IMR-90 (cell line): Measurements from ENCODE around the gene MMUT. TPM values are rescaled to one million over a fixed set of nuclear protein-coding genes. Genes with fewer than 3 reads are reported as not detected.
"Not testable (repeated sequence)": the region's sequence is repeated elsewhere in the genome, so short reads cannot be mapped to it uniquely, and the experiment has no call there.

Experiments
- ATAC-seq: fragments of 200-7000 bp; cut with Tn5 transposase; 2 replicates; pipeline ENCODE4 v1.9.1; 2020; ENCODE audit warnings: low read depth, mild to moderate bottlenecking, moderate library complexity
- BruUV-seq: library from RNA; stranded (reverse); fragments of 400-500 nt; replicated peaks from 2 replicates; lab custom pipeline; 2021; lab: Mats Ljungman, UMichigan
- CTCF ChIA-PET: fragments of 300-600 bp; formaldehyde crosslinking; extraction: SDS; loops from one replicate; lab custom pipeline; 2021; ENCODE audit warnings: antibody characterized with exemption; lab: Yijun Ruan, JAX
- POLR2A ChIA-PET: fragments of 300-600 bp; sonication (Branson Sonifier 250); formaldehyde crosslinking; loops from one replicate; lab custom pipeline; 2022; ENCODE audit warnings: antibody characterized with exemption; ENCODE audit not compliant: unreplicated experiment; lab: Charles Lee
- DNase-seq: peaks from one replicate; pipeline ENCODE4 v3.0.0; 2013
- H2AFZ ChIP-seq: replicated peaks from 2 replicates; pipeline ENCODE3; 2013; ENCODE audit warnings: low read length, mild to moderate bottlenecking; ENCODE audit not compliant: poor library complexity
- H2AK5ac ChIP-seq: 2 replicates; pipeline ENCODE4 v1.6.1; 2013; ENCODE audit warnings: low read depth, low read length, inconsistent platforms
- H2AK9ac ChIP-seq: replicated peaks from 2 replicates; pipeline ENCODE3; 2013; ENCODE audit warnings: mild to moderate bottlenecking, low read depth, low read length, moderate library complexity; ENCODE audit not compliant: poor library complexity
- H2BK120ac ChIP-seq: 2 replicates; pipeline ENCODE4 v1.6.1; 2013; ENCODE audit warnings: low read depth, low read length, inconsistent platforms
- H2BK15ac ChIP-seq: 3 replicates; pipeline ENCODE4 v1.6.1; 2013; ENCODE audit warnings: low read depth, low read length, inconsistent platforms
- H2BK20ac ChIP-seq: 2 replicates; pipeline ENCODE4 v1.6.1; 2013; ENCODE audit warnings: low read depth, mild to moderate bottlenecking, inconsistent platforms, low read length, moderate library complexity
- H2BK5ac ChIP-seq: 2 replicates; pipeline ENCODE4 v1.6.1; 2013; ENCODE audit warnings: mild to moderate bottlenecking, low read depth, low read length, inconsistent platforms; ENCODE audit not compliant: poor library complexity, severe bottlenecking
- H3K14ac ChIP-seq: replicated peaks from 2 replicates; pipeline ENCODE4 v1.6.1; 2013; ENCODE audit warnings: low read depth, low read length, inconsistent platforms
- H3K18ac ChIP-seq: 2 replicates; pipeline ENCODE4 v1.6.1; 2013; ENCODE audit warnings: low read depth, low read length, control low read depth
- H3K23ac ChIP-seq: 2 replicates; pipeline ENCODE4 v1.6.1; 2013; ENCODE audit warnings: low read depth, low read length, inconsistent platforms
- H3K27ac ChIP-seq: 2 replicates; pipeline ENCODE4 v1.5.1; 2013; ENCODE audit warnings: mild to moderate bottlenecking, control low read depth, low read length; ENCODE audit not compliant: insufficient read depth
- H3K27me3 ChIP-seq: 2 replicates; pipeline ENCODE4 v1.6.1; 2013; ENCODE audit warnings: low read length; ENCODE audit not compliant: control insufficient read depth, insufficient read depth
- H3K36me3 ChIP-seq: 2 replicates; pipeline ENCODE4 v1.6.1; 2013; ENCODE audit warnings: low read length, mixed read lengths; ENCODE audit not compliant: control insufficient read depth, insufficient read depth
- H3K4ac ChIP-seq: 2 replicates; pipeline ENCODE4 v1.6.1; 2013; ENCODE audit warnings: low read depth, low read length, inconsistent platforms
- H3K4me1 ChIP-seq: 2 replicates; pipeline ENCODE4 v1.6.1; 2013; ENCODE audit warnings: low read length, mixed read lengths; ENCODE audit not compliant: control insufficient read depth, insufficient read depth
- H3K4me2 ChIP-seq: 2 replicates; pipeline ENCODE4 v1.6.1; 2013; ENCODE audit warnings: low read depth, mild to moderate bottlenecking, control low read depth, low read length, moderate library complexity
- H3K4me3 ChIP-seq: 2 replicates; pipeline ENCODE4 v1.5.1; 2013; ENCODE audit warnings: low read depth, mild to moderate bottlenecking, control low read depth, low read length, moderate library complexity; ENCODE audit not compliant: insufficient read depth
- H3K56ac ChIP-seq: 2 replicates; pipeline ENCODE4 v1.6.1; 2013; ENCODE audit warnings: low read length, inconsistent platforms; ENCODE audit not compliant: insufficient read depth; ENCODE audit errors: extremely low read depth
- H3K79me1 ChIP-seq, 2 experiments: 2 replicates each; pipeline ENCODE4 v1.6.1; 2013; ENCODE audit warnings: low read length in 2 of 2, inconsistent platforms in 1 of 2, low read depth in 1 of 2
- H3K9ac ChIP-seq: 2 replicates; pipeline ENCODE4 v1.6.1; 2013; ENCODE audit warnings: low read depth, low read length, control low read depth
- H3K9me1 ChIP-seq: 2 replicates; pipeline ENCODE4 v1.6.1; 2013; ENCODE audit warnings: low read length, inconsistent platforms; ENCODE audit not compliant: insufficient read depth
- H3K9me3 ChIP-seq: 2 replicates; pipeline ENCODE4 v1.6.1; 2013; ENCODE audit warnings: low read length; ENCODE audit not compliant: control insufficient read depth, insufficient read depth
- H4K20me1 ChIP-seq: 2 replicates; pipeline ENCODE4 v1.6.1; 2013; ENCODE audit warnings: low read length, inconsistent platforms; ENCODE audit not compliant: insufficient read depth
- H4K5ac ChIP-seq: 2 replicates; pipeline ENCODE4 v1.6.1; 2013; ENCODE audit warnings: mild to moderate bottlenecking, low read depth, low read length, control low read depth
- H4K8ac ChIP-seq, 2 experiments: 2 replicates each; pipeline ENCODE4 v1.6.1; 2013; ENCODE audit warnings: low read depth in 2 of 2, low read length in 2 of 2, control low read depth in 1 of 2, inconsistent platforms in 1 of 2
- H4K91ac ChIP-seq: 2 replicates; pipeline ENCODE4 v1.6.1; 2013; ENCODE audit warnings: low read depth, low read length, inconsistent platforms; ENCODE audit not compliant: insufficient read depth
- BHLHE40 ChIP-seq: fragments of 150-350 bp; IDR thresholded peaks from 2 replicates; pipeline ENCODE4 v1.6.1; 2016; ENCODE audit warnings: mild to moderate bottlenecking, low read depth, low read length
- MAZ ChIP-seq: IDR thresholded peaks from 2 replicates; pipeline ENCODE4 v1.6.1; 2012; ENCODE audit warnings: low read depth, mild to moderate bottlenecking, low read length, improper control_type of control experiment, moderate library complexity, borderline replicate concordance
- MXI1 ChIP-seq: IDR thresholded peaks from 2 replicates; pipeline ENCODE4 v1.6.1; 2012; ENCODE audit warnings: low read depth, mild to moderate bottlenecking, low read length, moderate library complexity, borderline replicate concordance
- RCOR1 ChIP-seq: IDR thresholded peaks from 2 replicates; pipeline ENCODE4 v1.6.1; 2012; ENCODE audit warnings: mild to moderate bottlenecking, low read length, improper control_type of control experiment; ENCODE audit not compliant: insufficient replicate concordance
- WGBS, 2 experiments: methylation state at CpG; one replicate each; pipeline versions ENCODE4 v1.1.5 to v1.1.7; 2013; ENCODE audit warnings: missing lambda C conversion rate in 2 of 2; ENCODE audit not compliant: insufficient read length in 1 of 2; ENCODE audit errors: extremely low coverage in 2 of 2; 5-methylcytosine and 5-hydroxymethylcytosine counted together
- dilution Hi-C: fragments of 300-500 bp; cut with HindIII; formaldehyde crosslinking; loops from one replicate; pipeline ENCODE4 v1.14.3; 2018; ENCODE audit warnings: low sequenced_read_pairs; ENCODE audit not compliant: unreplicated experiment
- in situ Hi-C: fragments of 300-500 bp; cut with MboI; formaldehyde crosslinking; loops from 3 replicates; pipeline ENCODE4 v1.14.3; 2019; ENCODE audit warnings: low sequenced_read_pairs, inconsistent platforms, mixed read lengths
- intact Hi-C: fragments of 100-400 bp; cut with micrococcal nuclease; formaldehyde crosslinking; loops from 2 replicates; pipeline ENCODE4 v1.10.0; 2022
- polyA plus RNA-seq, 3 experiments: library from polyadenylated mRNA; depleted of rRNA; stranded (reverse); fragments of >200 nt; gene quantifications; 2 replicates each; pipeline ENCODE4 v1.2.3, GENCODE V29; 2012; ENCODE audit warnings: low replicate concordance in 1 of 3
- total RNA-seq: library from RNA; depleted of rRNA; stranded (reverse); fragments of >200 nt; gene quantifications from 2 replicates; pipeline ENCODE4 v1.2.3, GENCODE V29; 2012

MMUT gene
- total and polyA plus RNA-seq, 2 of the 4 experiments (the other 2 are of a cell fraction) = 10.6 to 11.7 TPM

GRCh38 chr6:49490633-49491032, 27.6 kb upstream of the MMUT start:
- no peaks in the 10 kb centered on the region for H3K4me1 ChIP-seq
- POLR2A ChIA-PET = no interaction called here
- H2BK5ac ChIP-seq = no peak overlapping the region
- H3K9ac ChIP-seq = no peak overlapping the region
- CTCF ChIA-PET = no interaction called here
- intact Hi-C loops (no loop called here), in situ Hi-C loops (no loop called here), dilution Hi-C loops (no loop called here)
- no peak overlapping the region for H2BK120ac ChIP-seq
- H3K14ac ChIP-seq = no peak overlapping the region
- H3K79me1 ChIP-seq = no peaks in the 10 kb centered on the region
- no peak overlapping the region for H3K4me3 ChIP-seq
- DNase-seq (no peak), ATAC-seq (no peak)
- no peaks in the 10 kb centered on the region for H3K36me3 ChIP-seq
- H3K27ac ChIP-seq = no peak overlapping the region
- no peak overlapping the region for H3K18ac ChIP-seq
- H2BK20ac ChIP-seq = no peak overlapping the region
- H2AK5ac ChIP-seq = no peak overlapping the region
- no peak overlapping the region for H3K23ac ChIP-seq
- H2BK15ac ChIP-seq = no peak overlapping the region
- H2AFZ ChIP-seq = no peak overlapping the region
- BruUV-seq = no TSS peak
- H4K5ac ChIP-seq = no peak overlapping the region
- H2AK9ac ChIP-seq = no peak overlapping the region
- no peaks in the 10 kb centered on the region for H3K27me3 ChIP-seq
- no peaks in the 10 kb centered on the region for H3K9me3 ChIP-seq
- H4K8ac ChIP-seq = no peak overlapping the region
- no peaks in the 10 kb centered on the region for H4K20me1 ChIP-seq
- H3K4ac ChIP-seq = no peak overlapping the region
- no peak overlapping the region for H3K56ac ChIP-seq
- H3K9me1 ChIP-seq = no peaks in the 10 kb centered on the region
- no peak overlapping the region for H4K91ac ChIP-seq
- no peak overlapping the region for H3K4me2 ChIP-seq
- no CpG with 5 or more reads among the region's 4 CpGs for WGBS, 2 experiments
- no peak for TF ChIP-seq RCOR1
- TF ChIP-seq MAZ = no peak
- TF ChIP-seq BHLHE40 = no peak
- TF ChIP-seq MXI1 = no peak

- H3K27me3 ChIP-seq, ATAC-seq: not testable (repeated sequence)
Measured at GRCh38 chr6:49483380-49483779, 20.3 kb upstream of the MMUT start.

More at GRCh38 chr6:49483380-49483779, 20.3 kb upstream of the MMUT start:
- H2BK20ac ChIP-seq, H3K4me2 ChIP-seq, intact Hi-C loops, H4K8ac ChIP-seq, H4K20me1 ChIP-seq, H3K23ac ChIP-seq, H3K79me1 ChIP-seq, H3K9ac ChIP-seq, H4K5ac ChIP-seq, BruUV-seq, DNase-seq, H3K4me3 ChIP-seq, dilution Hi-C loops, H2AFZ ChIP-seq, H3K14ac ChIP-seq, H2BK5ac ChIP-seq, H3K27ac ChIP-seq, POLR2A ChIA-PET, H2BK15ac ChIP-seq, H3K56ac ChIP-seq, H3K18ac ChIP-seq, H3K9me1 ChIP-seq, in situ Hi-C loops, H3K4ac ChIP-seq, H3K9me3 ChIP-seq, CTCF ChIA-PET, H4K91ac ChIP-seq, H2AK5ac ChIP-seq, H3K36me3 ChIP-seq, H2BK120ac ChIP-seq, H3K4me1 ChIP-seq, H2AK9ac ChIP-seq: not testable (repeated sequence)
- WGBS, 2 experiments = 100% methylated on average over 4 of the region's 14 CpGs; no CpG with 5 or more reads in 1 of the 2 experiments
